ENCODE data around the gene TPPP2. TPM values are rescaled to one million over a fixed set of nuclear protein-coding genes. Genes with fewer than 3 reads are reported as not detected.

The TPPP2 gene
- total and polyA plus RNA-seq, 9 of the 15 experiments (the other 6 are each of a cell fraction or from before 2014, with no cell fraction given) = 0.18 TPM; not detected in 8

GRCh38 chr14:21036751-21037150 lies 6.7 kb downstream of the TPPP2 start:
- intact Hi-C loops (cut with micrococcal nuclease) (loop anchor here (5.0 kb wide), 1 partner anchor 339 kb away; no protein-coding TSS in a partner anchor), in situ Hi-C loops (cut with MboI) (no loop called here)
- Histone ChIP-seq H3K27ac (ENCODE audit: extremely low read depth, low read depth, low read length) (no peak overlapping the region), H3K4me3 (no peak overlapping the region), H3K4me2 (ENCODE audit: insufficient read depth, low read length) (no peak overlapping the region), H3K4me1 (replicated peaks in 1 of 2; ENCODE audit: control insufficient read depth in 2 of 2, insufficient read depth in 2 of 2, low read length in 2 of 2) (peaks cover 0 to 10% of the 10 kb centered on the region in 2 experiments; a peak in 3 of 5 replicates), H4K20me1 (replicated peaks; ENCODE audit: control insufficient read depth, insufficient read depth, low read length) (no peaks in the 10 kb centered on the region), H3K9me3 (replicated peaks; ENCODE audit: control insufficient read depth, insufficient read depth, low read depth, low read length) (no peaks in the 10 kb centered on the region), H3K9me1 (ENCODE audit: control insufficient read depth, insufficient read depth, low read length) (no peaks in the 10 kb centered on the region), H3K27me3 (ENCODE audit: control insufficient read depth in 2 of 2, insufficient read depth in 2 of 2, low read length in 2 of 2) (no peaks in the 10 kb centered on the region), H3K36me3 (ENCODE audit: control insufficient read depth, insufficient read depth, low read length) (no peaks in the 10 kb centered on the region), H3K9ac (ENCODE audit: insufficient read depth in 1 of 2, low read depth in 2 of 2, low read length in 2 of 2) (no peak overlapping the region), H3K79me2 (ENCODE audit: control insufficient read depth, insufficient read depth, low read length) (no peaks in the 10 kb centered on the region), H2AFZ (ENCODE audit: low read depth, low read length) (no peak overlapping the region)
- DNase-seq (ENCODE audit: extremely low read depth in 1 of 4, low spot score in 3 of 4) = no peak
- TF ChIP-seq CBX3 (IDR thresholded peaks at IDR 0.05; ENCODE audit: borderline replicate concordance in 1 of 2, low read length in 2 of 2) = no peak
- no peak for TF ChIP-seq ZNF408 (CRISPR knock-in tag; IDR thresholded peaks at IDR 0.05; ENCODE audit: low read depth)
- no peak for TF ChIP-seq ZNF778 (CRISPR knock-in tag; IDR thresholded peaks at IDR 0.05)
- no peak for TF ChIP-seq NCOR1 (IDR thresholded peaks at IDR 0.05)
- no peak for TF ChIP-seq ZNF134 (CRISPR knock-in tag; conservative IDR thresholded peaks at IDR 0.05)
- TF ChIP-seq SMAD1 (IDR thresholded peaks at IDR 0.05; ENCODE audit: low read depth, low read length, partially characterized antibody) = no peak
- TF ChIP-seq NCOA6 (IDR thresholded peaks at IDR 0.05) = no peak
- no peak for TF ChIP-seq SMARCC2 (IDR thresholded peaks at IDR 0.05; ENCODE audit: low read depth)
- TF ChIP-seq HDAC3 (IDR thresholded peaks at IDR 0.05; ENCODE audit: borderline replicate concordance, partially characterized antibody) = no peak
- no peak for TF ChIP-seq E2F5 (CRISPR knock-in tag; IDR thresholded peaks at IDR 0.05)
- no peak for TF ChIP-seq GTF2E2 (tag; IDR thresholded peaks at IDR 0.05)
- TF ChIP-seq SFPQ (IDR thresholded peaks at IDR 0.05; ENCODE audit: low read depth, low read length) = no peak
- TF ChIP-seq HSF4 (CRISPR knock-in tag; IDR thresholded peaks at IDR 0.05; ENCODE audit: borderline replicate concordance) = no peak
- no peak for TF ChIP-seq FOXJ2 (tag; IDR thresholded peaks at IDR 0.05)
- TF ChIP-seq, protein P1, sequence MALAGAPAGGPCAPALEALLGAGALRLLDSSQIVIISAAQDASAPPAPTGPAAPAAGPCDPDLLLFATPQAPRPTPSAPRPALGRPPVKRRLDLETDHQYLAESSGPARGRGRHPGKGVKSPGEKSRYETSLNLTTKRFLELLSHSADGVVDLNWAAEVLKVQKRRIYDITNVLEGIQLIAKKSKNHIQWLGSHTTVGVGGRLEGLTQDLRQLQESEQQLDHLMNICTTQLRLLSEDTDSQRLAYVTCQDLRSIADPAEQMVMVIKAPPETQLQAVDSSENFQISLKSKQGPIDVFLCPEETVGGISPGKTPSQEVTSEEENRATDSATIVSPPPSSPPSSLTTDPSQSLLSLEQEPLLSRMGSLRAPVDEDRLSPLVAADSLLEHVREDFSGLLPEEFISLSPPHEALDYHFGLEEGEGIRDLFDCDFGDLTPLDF (CRISPR knock-in tag; IDR thresholded peaks at IDR 0.05) = no peak
- TF ChIP-seq SMAD2 (IDR thresholded peaks at IDR 0.05; ENCODE audit: low read depth, low read length) = no peak
- TF ChIP-seq, protein P2, sequence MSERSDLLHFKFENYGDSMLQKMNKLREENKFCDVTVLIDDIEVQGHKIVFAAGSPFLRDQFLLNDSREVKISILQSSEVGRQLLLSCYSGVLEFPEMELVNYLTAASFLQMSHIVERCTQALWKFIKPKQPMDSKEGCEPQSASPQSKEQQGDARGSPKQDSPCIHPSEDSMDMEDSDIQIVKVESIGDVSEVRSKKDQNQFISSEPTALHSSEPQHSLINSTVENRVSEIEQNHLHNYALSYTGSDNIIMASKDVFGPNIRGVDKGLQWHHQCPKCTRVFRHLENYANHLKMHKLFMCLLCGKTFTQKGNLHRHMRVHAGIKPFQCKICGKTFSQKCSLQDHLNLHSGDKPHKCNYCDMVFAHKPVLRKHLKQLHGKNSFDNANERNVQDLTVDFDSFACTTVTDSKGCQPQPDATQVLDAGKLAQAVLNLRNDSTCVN (CRISPR knock-in tag; IDR thresholded peaks at IDR 0.05) = no peak
- no peak for TF ChIP-seq EWSR1 (IDR thresholded peaks at IDR 0.05; ENCODE audit: borderline replicate concordance, low read depth, partially characterized antibody)
- no peak for TF ChIP-seq MAZ (CRISPR knock-in tag; conservative IDR thresholded peaks at IDR 0.05 in 1 of 2, IDR thresholded peaks at IDR 0.05 in 1 of 2)
- no peak for FAIRE-seq
- BruUV-seq (replicated peaks) = no TSS peak
- CTCF ChIA-PET (ENCODE audit: low intra/inter-chr PET ratio) = no interaction called here
- POLR2A ChIA-PET = interaction anchor here (0.6 to 1.0 kb wide), 4 partner anchors 10 to 64 kb away, joined by 3 to 4 read pairs (median 3); no protein-coding TSS in a partner anchor
- no peak for ATAC-seq
- 72% methylated on average over 4 of the region's 7 CpGs for WGBS (ENCODE audit: insufficient coverage, low coverage, missing lambda C conversion rate)

Measured in K562 (cell line).